H1 (cell line): ENCODE results near the gene KCTD2. TPM values are rescaled to one million over a fixed set of nuclear protein-coding genes. Genes with fewer than 3 reads are reported as not detected.
"Not testable (repeated sequence)": the region's sequence is repeated elsewhere in the genome, so short reads cannot be mapped to it uniquely, and the experiment has no call there.

Experiments used
- CTCF ChIA-PET: fragments of 300-600 bp; sonication (Branson Sonifier 250); formaldehyde crosslinking; loops from one replicate; lab custom pipeline; 2021; ENCODE audit not compliant: partially characterized antibody; lab: Charles Lee
- POLR2A ChIA-PET: fragments of 300-600 bp; sonication (Branson Sonifier 250); formaldehyde crosslinking; loops from one replicate; lab custom pipeline; 2021; ENCODE audit warnings: inconsistent platforms; ENCODE audit not compliant: partially characterized antibody; lab: Charles Lee
- DNase-seq, 2 experiments: peaks; one replicate each; pipeline versions ENCODE4 v3.0.0 to v3.0.0-alpha.2; 2010 to 2022; ENCODE audit warnings: low spot score in 2 of 2, low read depth in 1 of 2, mixed read lengths in 1 of 2
- FAIRE-seq: peaks from 2 replicates; lab custom pipeline; 2011; peaks lifted over from hg19 to GRCh38; lab: Jason Lieb, UNC
- H2AFZ ChIP-seq: 2 replicates; pipeline ENCODE4 v1.8.1; 2012; ENCODE audit warnings: low read length, inconsistent platforms
- H2AK5ac ChIP-seq: 2 replicates; pipeline ENCODE4 v1.6.1; 2013; ENCODE audit warnings: low read depth, low read length
- H2BK120ac ChIP-seq: replicated peaks from 2 replicates; pipeline ENCODE3; 2013; ENCODE audit warnings: low read depth, low read length, inconsistent platforms
- H2BK12ac ChIP-seq: 2 replicates; pipeline ENCODE4 v1.6.1; 2013; ENCODE audit warnings: low read depth, low read length
- H2BK15ac ChIP-seq: 2 replicates; pipeline ENCODE4 v1.6.1; 2013; ENCODE audit warnings: low read length
- H2BK20ac ChIP-seq: 2 replicates; pipeline ENCODE4 v1.6.1; 2013; ENCODE audit warnings: low read length
- H2BK5ac ChIP-seq: 2 replicates; pipeline ENCODE4 v1.6.1; 2013; ENCODE audit warnings: low read depth, low read length
- H3K14ac ChIP-seq: 2 replicates; pipeline ENCODE4 v1.6.1; 2013; ENCODE audit warnings: inconsistent platforms; ENCODE audit not compliant: insufficient read length
- H3K18ac ChIP-seq: 2 replicates; pipeline ENCODE4 v1.6.1; 2013; ENCODE audit warnings: low read length; ENCODE audit errors: extremely low read depth
- H3K23ac ChIP-seq: 2 replicates; pipeline ENCODE4 v1.6.1; 2013; ENCODE audit warnings: inconsistent platforms; ENCODE audit not compliant: insufficient read length
- H3K23me2 ChIP-seq: 2 replicates; pipeline ENCODE4 v1.6.1; 2013; ENCODE audit warnings: low read depth, low read length
- H3K27ac ChIP-seq: 2 replicates; pipeline ENCODE4 v1.6.1; 2011; ENCODE audit warnings: low read depth, low read length, inconsistent platforms
- H3K27me3 ChIP-seq, 4 experiments: replicated peaks in 1 of 4; 1 replicate in 1 of 4; 2 replicates in 3 of 4; pipeline versions ENCODE4 v1.6.1 to v1.8.1; 2011 to 2013; ENCODE audit warnings: low read length in 3 of 4, mild to moderate bottlenecking in 3 of 4, inconsistent platforms in 2 of 4, mixed read lengths in 2 of 4, moderate library complexity in 1 of 4; ENCODE audit not compliant: control insufficient read depth in 3 of 4, insufficient read depth in 3 of 4; ENCODE audit errors: extremely low read depth in 1 of 4
- H3K36me3 ChIP-seq, 4 experiments: 2 replicates each; pipeline versions ENCODE4 v1.6.1 to v1.8.1; 2011 to 2013; ENCODE audit warnings: mild to moderate bottlenecking in 4 of 4, low read length in 3 of 4, moderate library complexity in 2 of 4, control low read depth in 1 of 4, inconsistent platforms in 1 of 4; ENCODE audit not compliant: insufficient read depth in 4 of 4, control insufficient read depth in 2 of 4
- H3K4ac ChIP-seq: replicated peaks from 2 replicates; pipeline ENCODE3; 2013; ENCODE audit warnings: low read length, low read depth, mixed read lengths, inconsistent platforms; ENCODE audit not compliant: insufficient read length
- H3K4me1 ChIP-seq, 4 experiments: replicated peaks in 1 of 4; 1 replicate in 1 of 4; 2 replicates in 3 of 4; pipeline versions ENCODE4 v1.6.1 to v1.8.1; 2011 to 2013; ENCODE audit warnings: low read length in 3 of 4, inconsistent platforms in 2 of 4, mixed read lengths in 1 of 4; ENCODE audit not compliant: insufficient read depth in 4 of 4, control insufficient read depth in 3 of 4
- H3K4me2 ChIP-seq, 2 experiments: 2 replicates each; pipeline versions ENCODE4 v1.6.1 to v1.8.1; 2011 to 2013; ENCODE audit warnings: low read depth in 2 of 2, low read length in 2 of 2, control low read depth in 1 of 2, inconsistent platforms in 1 of 2, mild to moderate bottlenecking in 1 of 2; ENCODE audit not compliant: insufficient read depth in 1 of 2
- H3K4me3 ChIP-seq, 4 experiments: fragments of 200-600, 300-600 bp in 1 of 4; sonication (generic), shearing (Covaris generic), sonication (Bioruptor Twin) in 1 of 4; 2 replicates each; pipeline versions ENCODE4 v1.5.1 to v1.8.1; 2011 to 2016; ENCODE audit warnings: low read length in 4 of 4, low read depth in 3 of 4, control low read depth in 2 of 4, inconsistent platforms in 2 of 4, mild to moderate bottlenecking in 2 of 4, mixed read lengths in 1 of 4, moderate library complexity in 1 of 4; ENCODE audit not compliant: insufficient read depth in 2 of 4; ENCODE audit errors: extremely low read depth in 1 of 4
- H3K56ac ChIP-seq: replicated peaks from 2 replicates; pipeline ENCODE3; 2013; ENCODE audit warnings: low read depth, mild to moderate bottlenecking, mixed read lengths, low read length, inconsistent platforms; ENCODE audit not compliant: insufficient read length
- H3K79me1 ChIP-seq: 2 replicates; pipeline ENCODE4 v1.6.1; 2013; ENCODE audit warnings: low read depth, low read length, control low read depth
- H3K79me2 ChIP-seq, 2 experiments: 2 replicates each; pipeline versions ENCODE4 v1.6.1 to v1.8.1; 2012 to 2013; ENCODE audit warnings: low read length in 2 of 2, mild to moderate bottlenecking in 2 of 2, inconsistent platforms in 1 of 2; ENCODE audit not compliant: insufficient read depth in 2 of 2, control insufficient read depth in 1 of 2
- H3K9ac ChIP-seq, 4 experiments: replicated peaks in 1 of 4; 1 replicate in 1 of 4; 2 replicates in 3 of 4; pipeline versions ENCODE4 v1.6.1 to v1.8.1; 2011 to 2013; ENCODE audit warnings: low read depth in 3 of 4, low read length in 3 of 4, control low read depth in 2 of 4, mild to moderate bottlenecking in 2 of 4, moderate library complexity in 2 of 4, inconsistent platforms in 1 of 4; ENCODE audit errors: extremely low read depth in 1 of 4
- H3K9me3 ChIP-seq, 2 experiments: 2 replicates each; pipeline versions ENCODE4 v1.6.1 to v1.8.1; 2012 to 2013; ENCODE audit warnings: mild to moderate bottlenecking in 2 of 2, moderate library complexity in 2 of 2, control low read depth in 1 of 2, inconsistent platforms in 1 of 2, low read depth in 1 of 2, low read length in 1 of 2, mixed read lengths in 1 of 2; ENCODE audit not compliant: insufficient read depth in 2 of 2
- H4K20me1 ChIP-seq, 2 experiments: replicated peaks in 1 of 2; 2 replicates each; pipeline versions ENCODE3 to v1.8.1; 2011 to 2013; ENCODE audit warnings: inconsistent platforms in 2 of 2, low read length in 2 of 2, mild to moderate bottlenecking in 1 of 2; ENCODE audit not compliant: insufficient read depth in 2 of 2, control insufficient read depth in 1 of 2
- H4K5ac ChIP-seq: 2 replicates; pipeline ENCODE4 v1.6.1; 2013; ENCODE audit warnings: low read length, low read depth, mixed read lengths, inconsistent platforms; ENCODE audit not compliant: insufficient read length
- H4K8ac ChIP-seq: 2 replicates; pipeline ENCODE4 v1.8.0; 2013; ENCODE audit warnings: mild to moderate bottlenecking, moderate library complexity, low read length, inconsistent platforms; ENCODE audit not compliant: insufficient read depth; ENCODE audit errors: extremely low read depth
- H4K91ac ChIP-seq: replicated peaks from 2 replicates; pipeline ENCODE3; 2013; ENCODE audit warnings: low read length, mixed read lengths, inconsistent platforms; ENCODE audit not compliant: insufficient read length
- MAFK ChIP-seq: IDR thresholded peaks from 2 replicates; pipeline ENCODE4 v1.6.1; 2012; ENCODE audit warnings: low read depth, mild to moderate bottlenecking, improper control_type of control experiment, low read length
- SP1 ChIP-seq: IDR thresholded peaks from 2 replicates; pipeline ENCODE4 v1.6.1; 2011; ENCODE audit warnings: low read depth, low read length
- WGBS, 2 experiments: shearing (Covaris generic) in 1 of 2; methylation state at CpG; one replicate each; pipeline versions ENCODE4 v1.1.6 to v1.1.7; 2013 to 2015; ENCODE audit warnings: low lambda C conversion rate in 2 of 2, mixed read lengths in 2 of 2, inconsistent platforms in 1 of 2, low coverage in 1 of 2, missing lambda C conversion rate in 1 of 2; ENCODE audit not compliant: insufficient replicate concordance in 2 of 2, insufficient coverage in 1 of 2, insufficient read length in 1 of 2; ENCODE audit errors: extremely low coverage in 1 of 2, missing lambda C conversion rate in 1 of 2; 5-methylcytosine and 5-hydroxymethylcytosine counted together
- polyA plus RNA-seq, 7 experiments: library from polyadenylated mRNA; depleted of rRNA in 3 of 7; stranded (reverse) in 5 of 7; unstranded in 2 of 7; fragments of >200 nt in 5 of 7; fragments of 200-250 nt in 2 of 7; gene quantifications; 1 replicate in 5 of 7; 2 replicates in 1 of 7; 4 replicates in 1 of 7; pipeline versions ENCODE4 v1.2.1 to v1.2.3, GENCODE V29; 2011 to 2013; ENCODE audit warnings: missing spikeins in 2 of 7, mixed read lengths in 2 of 7
- total RNA-seq: library from RNA; stranded (reverse); fragmentation: NEBNext Ultra II Directional; extraction: Animal tissue kit (Norgen Biotek cat#: 25700); gene quantifications from 2 replicates; pipeline ENCODE4 v1.2.1, GENCODE V29; 2021
- TF ChIP-seq, protein P1 (sequence below): IDR thresholded peaks from 2 replicates; pipeline ENCODE4 v1.6.1; 2012; ENCODE audit warnings: inconsistent platforms

KCTD2 gene
- total and polyA plus RNA-seq, 2 of the 8 experiments (the other 6 are each of a cell fraction or from before 2014, with no cell fraction given), result 33.7 to 36.8 TPM

DNA sequence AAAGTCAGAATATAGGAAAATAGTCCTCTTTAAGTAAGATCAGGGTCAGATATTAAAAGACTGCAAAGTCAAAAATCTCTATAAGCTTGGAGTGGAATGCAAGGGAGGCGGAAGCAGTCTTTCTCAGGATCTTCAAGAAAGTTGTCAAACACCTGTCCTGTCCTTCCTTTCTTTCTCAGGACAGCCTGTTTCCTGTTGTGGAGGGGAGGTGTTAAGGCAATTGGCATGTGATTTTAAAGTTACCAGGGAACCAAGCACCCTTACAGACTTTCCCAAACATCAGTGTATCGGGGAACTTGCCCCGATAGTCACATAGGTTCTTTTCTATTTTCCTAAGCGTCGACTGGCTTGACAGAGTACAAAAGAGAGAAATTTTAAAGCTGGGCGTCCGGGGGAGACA lies 2.3 kb upstream of the KCTD2 start (continued):
- TF ChIP-seq, protein P1, sequence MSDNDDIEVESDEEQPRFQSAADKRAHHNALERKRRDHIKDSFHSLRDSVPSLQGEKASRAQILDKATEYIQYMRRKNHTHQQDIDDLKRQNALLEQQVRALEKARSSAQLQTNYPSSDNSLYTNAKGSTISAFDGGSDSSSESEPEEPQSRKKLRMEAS, result no peak
- no peak for TF ChIP-seq SP1
- no peak for TF ChIP-seq MAFK

DNA sequence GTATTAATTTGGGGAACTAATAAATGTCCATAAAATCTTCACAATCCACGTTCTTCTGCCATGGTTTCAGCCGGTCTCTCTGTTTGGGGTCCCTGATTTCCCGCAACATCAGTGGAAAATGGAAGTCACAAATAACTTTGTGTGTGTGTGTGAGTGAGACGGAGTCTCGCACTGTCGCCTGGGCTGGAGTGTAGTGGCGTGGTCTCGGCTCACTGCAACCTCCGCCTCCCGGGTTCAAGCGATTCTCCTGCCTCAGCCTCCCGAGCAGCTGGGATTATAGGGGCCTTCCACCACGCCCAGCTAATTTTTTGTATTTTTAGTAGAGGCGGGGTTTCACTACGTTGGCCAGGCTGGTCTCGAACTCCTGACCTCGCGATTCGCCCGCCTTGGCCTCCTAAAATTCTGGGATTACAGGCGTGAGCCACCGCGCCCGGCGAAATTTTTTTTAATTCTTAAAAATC lies 1.0 kb upstream of the KCTD2 start:
- H3K14ac ChIP-seq, H2AK5ac ChIP-seq, H3K23me2 ChIP-seq, H3K23ac ChIP-seq, H2BK15ac ChIP-seq, FAIRE-seq, H2BK20ac ChIP-seq, H4K20me1 ChIP-seq, H2AFZ ChIP-seq, H3K27ac ChIP-seq, H3K4ac ChIP-seq, H3K27me3 ChIP-seq, H3K9me3 ChIP-seq, H4K8ac ChIP-seq, CTCF ChIA-PET, H2BK120ac ChIP-seq, H3K79me1 ChIP-seq, H2BK12ac ChIP-seq, DNase-seq, H3K56ac ChIP-seq, H4K91ac ChIP-seq: not testable (repeated sequence)
- H3K18ac ChIP-seq, result peak overlapping the region; percentile 11; the same call in 1 of the 2 replicates
- H3K79me2 ChIP-seq, result peaks cover 8 to 36% of the 10 kb centered on the region in 2 experiments
- H3K9ac ChIP-seq, result peak overlapping the region in 3 of 4 experiments; percentile 35 to 80 (median 79); a peak in 5 of 7 replicates
- peaks cover 4 to 20% (median 6%) of the 10 kb centered on the region in 4 experiments; a peak in 6 of 7 replicates for H3K4me1 ChIP-seq
- peak overlapping the region; percentile 49 to 75 for H3K4me2 ChIP-seq
- 2% methylated on average over 23 of the region's 25 CpGs; no CpG with 5 or more reads in 1 of the 2 experiments for WGBS, 2 experiments
- POLR2A ChIA-PET, result interaction anchor here (0.5 to 4.8 kb wide), 15 partner anchors 8 to 193 kb away, joined by 3 to 20 read pairs (median 3); partner anchors contain the start of genes CDR2L, HID1, MRPL58 and NT5C
- H2BK5ac ChIP-seq, result 0 out of 2 replicates have a peak overlapping the region, but pooled peaks have one; percentile 98
- H3K4me3 ChIP-seq, result peak overlapping the region; percentile 86 to 98 (median 97)
- peaks cover 0 to 34% (median 11%) of the 10 kb centered on the region in 4 experiments; a peak in 6 of 8 replicates for H3K36me3 ChIP-seq
- H4K5ac ChIP-seq, result peak overlapping the region; percentile 96
